Ishikawa (cell line): ENCODE data around the gene RPUSD1.

ENCODE experiments used
- EP300 ChIP-seq: IDR thresholded peaks from 2 replicates; pipeline ENCODE4 v1.6.1; 2012; ENCODE audit warnings: borderline replicate concordance
- TEAD4 ChIP-seq: IDR thresholded peaks from 2 replicates; pipeline ENCODE4 v1.6.1; 2012
- TF ChIP-seq, protein P1 (sequence below): IDR thresholded peaks from 2 replicates; pipeline ENCODE4 v1.6.1; 2012; ENCODE audit warnings: low read depth, mild to moderate bottlenecking
- TF ChIP-seq, protein P2 (sequence below): IDR thresholded peaks from 2 replicates; pipeline ENCODE4 v1.6.1; 2012

DNA sequence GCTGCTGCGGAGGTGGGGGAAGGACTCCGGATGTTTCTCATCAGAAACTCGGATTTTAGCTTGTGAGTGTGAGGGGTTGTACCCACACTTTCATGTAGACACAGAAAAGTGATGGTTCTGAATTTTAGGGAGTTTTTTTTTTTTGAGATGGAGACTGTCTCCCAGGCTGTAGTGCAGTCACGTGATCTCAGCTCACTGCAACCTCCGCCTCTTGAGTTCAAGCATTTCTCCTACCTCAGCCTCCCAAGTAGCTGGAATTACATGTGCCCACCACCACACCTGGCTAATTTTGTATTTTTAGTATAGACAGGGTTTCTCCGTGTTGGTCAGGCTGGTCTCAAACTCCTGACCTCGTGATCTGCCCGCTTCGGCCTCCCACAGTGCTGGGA lies 34.7 kb upstream of the RPUSD1 start:
- no peak for TF ChIP-seq EP300
- no peak for TF ChIP-seq TEAD4
- TF ChIP-seq, protein P1, sequence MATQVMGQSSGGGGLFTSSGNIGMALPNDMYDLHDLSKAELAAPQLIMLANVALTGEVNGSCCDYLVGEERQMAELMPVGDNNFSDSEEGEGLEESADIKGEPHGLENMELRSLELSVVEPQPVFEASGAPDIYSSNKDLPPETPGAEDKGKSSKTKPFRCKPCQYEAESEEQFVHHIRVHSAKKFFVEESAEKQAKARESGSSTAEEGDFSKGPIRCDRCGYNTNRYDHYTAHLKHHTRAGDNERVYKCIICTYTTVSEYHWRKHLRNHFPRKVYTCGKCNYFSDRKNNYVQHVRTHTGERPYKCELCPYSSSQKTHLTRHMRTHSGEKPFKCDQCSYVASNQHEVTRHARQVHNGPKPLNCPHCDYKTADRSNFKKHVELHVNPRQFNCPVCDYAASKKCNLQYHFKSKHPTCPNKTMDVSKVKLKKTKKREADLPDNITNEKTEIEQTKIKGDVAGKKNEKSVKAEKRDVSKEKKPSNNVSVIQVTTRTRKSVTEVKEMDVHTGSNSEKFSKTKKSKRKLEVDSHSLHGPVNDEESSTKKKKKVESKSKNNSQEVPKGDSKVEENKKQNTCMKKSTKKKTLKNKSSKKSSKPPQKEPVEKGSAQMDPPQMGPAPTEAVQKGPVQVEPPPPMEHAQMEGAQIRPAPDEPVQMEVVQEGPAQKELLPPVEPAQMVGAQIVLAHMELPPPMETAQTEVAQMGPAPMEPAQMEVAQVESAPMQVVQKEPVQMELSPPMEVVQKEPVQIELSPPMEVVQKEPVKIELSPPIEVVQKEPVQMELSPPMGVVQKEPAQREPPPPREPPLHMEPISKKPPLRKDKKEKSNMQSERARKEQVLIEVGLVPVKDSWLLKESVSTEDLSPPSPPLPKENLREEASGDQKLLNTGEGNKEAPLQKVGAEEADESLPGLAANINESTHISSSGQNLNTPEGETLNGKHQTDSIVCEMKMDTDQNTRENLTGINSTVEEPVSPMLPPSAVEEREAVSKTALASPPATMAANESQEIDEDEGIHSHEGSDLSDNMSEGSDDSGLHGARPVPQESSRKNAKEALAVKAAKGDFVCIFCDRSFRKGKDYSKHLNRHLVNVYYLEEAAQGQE = no peak
- TF ChIP-seq, protein P2, sequence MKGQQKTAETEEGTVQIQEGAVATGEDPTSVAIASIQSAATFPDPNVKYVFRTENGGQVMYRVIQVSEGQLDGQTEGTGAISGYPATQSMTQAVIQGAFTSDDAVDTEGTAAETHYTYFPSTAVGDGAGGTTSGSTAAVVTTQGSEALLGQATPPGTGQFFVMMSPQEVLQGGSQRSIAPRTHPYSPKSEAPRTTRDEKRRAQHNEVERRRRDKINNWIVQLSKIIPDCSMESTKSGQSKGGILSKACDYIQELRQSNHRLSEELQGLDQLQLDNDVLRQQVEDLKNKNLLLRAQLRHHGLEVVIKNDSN = no peak
